Smooth muscle cell (in vitro differentiated cells): ENCODE data around the gene CSRP3. TPM values are rescaled to one million over a fixed set of nuclear protein-coding genes. Genes with fewer than 3 reads are reported as not detected.

Source experiments
- DNase-seq: peaks from one replicate; lab custom pipeline; 2025; ENCODE audit not compliant: unreplicated experiment; lab: John Stamatoyannopoulos, UW
- H2AFZ ChIP-seq: fragments of 200-600 bp; sonication (generic); 2 replicates; pipeline ENCODE4 v1.6.0; 2016; ENCODE audit warnings: antibody characterized with exemption, low read depth, mild to moderate bottlenecking
- H3F3A ChIP-seq: fragments of 200-600 bp; sonication (generic); 2 replicates; pipeline ENCODE4 v1.6.0; 2017; ENCODE audit warnings: antibody characterized with exemption, low read depth
- H3K27ac ChIP-seq: fragments of 200-600 bp; sonication (generic); 2 replicates; pipeline ENCODE4 v1.5.1; 2016; ENCODE audit warnings: low read depth, mild to moderate bottlenecking
- H3K27me3 ChIP-seq: fragments of 200-600 bp; sonication (generic); 2 replicates; pipeline ENCODE4 v1.6.1; 2016; ENCODE audit warnings: low read depth, mild to moderate bottlenecking
- H3K36me3 ChIP-seq: fragments of 200-600 bp; sonication (generic); 2 replicates; pipeline ENCODE4 v1.5.1; 2016; ENCODE audit warnings: low read depth
- H3K4me1 ChIP-seq: fragments of 200-600 bp; sonication (generic); 2 replicates; pipeline ENCODE4 v1.5.1; 2016; ENCODE audit warnings: low read depth
- H3K4me2 ChIP-seq: fragments of 200-600 bp; sonication (generic); 2 replicates; pipeline ENCODE4 v1.6.0; 2016; ENCODE audit warnings: mild to moderate bottlenecking
- H3K4me3 ChIP-seq: fragments of 200-600 bp; sonication (generic); 2 replicates; pipeline ENCODE4 v1.5.1; 2016; ENCODE audit warnings: mild to moderate bottlenecking
- H3K79me2 ChIP-seq: fragments of 200-600 bp; sonication (generic); 2 replicates; pipeline ENCODE4 v1.6.0; 2016; ENCODE audit warnings: low read depth, mild to moderate bottlenecking
- H3K9ac ChIP-seq: fragments of 200-600 bp; sonication (generic); 2 replicates; pipeline ENCODE4 v1.6.0; 2016; ENCODE audit warnings: low read depth
- H3K9me3 ChIP-seq: fragments of 200-600 bp; sonication (generic); replicated peaks from 2 replicates; pipeline ENCODE4 v1.5.1; 2016; ENCODE audit warnings: low read depth
- H4K20me1 ChIP-seq: fragments of 200-600 bp; sonication (generic); 2 replicates; pipeline ENCODE4 v1.6.0; 2016; ENCODE audit warnings: low read depth
- CTCF ChIP-seq: fragments of 200-600 bp; sonication (generic); IDR thresholded peaks from 2 replicates; pipeline ENCODE4 v1.5.1; 2017; ENCODE audit warnings: borderline replicate concordance, mild to moderate bottlenecking, antibody characterized with exemption; ENCODE audit not compliant: insufficient read depth, poor library complexity, severe bottlenecking
- WGBS: methylation state at CpG from one replicate; pipeline ENCODE4 v1.1.7; 2016; ENCODE audit warnings: low lambda C conversion rate; 5-methylcytosine and 5-hydroxymethylcytosine counted together
- polyA plus RNA-seq: library from polyadenylated mRNA; unstranded; fragments of >200 nt; fragmentation: Nextera tagmentation; extraction: Ambion mirVana; gene quantifications from 2 replicates; pipeline ENCODE4 v1.2.1, GENCODE V29; 2016
- total RNA-seq: library from RNA; depleted of rRNA; stranded (reverse); fragments of >200 nt; gene quantifications from 2 replicates; pipeline ENCODE4 v1.2.3, GENCODE V29; 2014

CSRP3 gene
- total and polyA plus RNA-seq, 2 experiments from 2014 or later: not detected

GRCh38 chr11:19185036-19185435 is 16.7 kb downstream of the CSRP3 start:
- Histone ChIP-seq H3K27ac (no peak overlapping the region), H3K79me2 (no peaks in the 10 kb centered on the region), H3F3A (no peaks in the 10 kb centered on the region), H3K9ac (no peak overlapping the region), H3K4me3 (no peak overlapping the region), H4K20me1 (no peaks in the 10 kb centered on the region), H3K9me3 (no peaks in the 10 kb centered on the region), H3K36me3 (no peaks in the 10 kb centered on the region), H3K4me1 (peaks cover 4% of the 10 kb centered on the region), H3K4me2 (no peak overlapping the region), H2AFZ (no peak overlapping the region), H3K27me3 (no peaks in the 10 kb centered on the region)
- no peak for TF ChIP-seq CTCF
- DNase-seq: no peak
- 77% methylated on average over 2 of the region's 2 CpGs for WGBS

GRCh38 chr11:19183646-19184045 is 18.1 kb downstream of the CSRP3 start:
- WGBS: 97% methylated on average over 7 of the region's 7 CpGs
- no peak overlapping the region for H3K9ac ChIP-seq
- no peaks in the 10 kb centered on the region for H3K79me2 ChIP-seq
- H2AFZ ChIP-seq: no peak overlapping the region
- no peak overlapping the region for H3K4me2 ChIP-seq
- H3K27me3 ChIP-seq: no peaks in the 10 kb centered on the region
- peaks cover 4% of the 10 kb centered on the region for H3K4me1 ChIP-seq
- no peak for DNase-seq
- H3K9me3 ChIP-seq: no peaks in the 10 kb centered on the region
- no peak for TF ChIP-seq CTCF
- no peak overlapping the region for H3K27ac ChIP-seq
- H3K36me3 ChIP-seq: no peaks in the 10 kb centered on the region
- no peaks in the 10 kb centered on the region for H3F3A ChIP-seq
- no peaks in the 10 kb centered on the region for H4K20me1 ChIP-seq
- H3K4me3 ChIP-seq: no peak overlapping the region

- H4K20me1 ChIP-seq: no peaks in the 10 kb centered on the region
- H3F3A ChIP-seq: no peaks in the 10 kb centered on the region
- no peak for DNase-seq
- H3K9ac ChIP-seq: no peak overlapping the region
- 93% methylated on average over 5 of the region's 5 CpGs for WGBS
- no peaks in the 10 kb centered on the region for H3K9me3 ChIP-seq
- no peak overlapping the region for H2AFZ ChIP-seq
- no peaks in the 10 kb centered on the region for H3K36me3 ChIP-seq
- TF ChIP-seq CTCF: no peak
- no peaks in the 10 kb centered on the region for H3K4me1 ChIP-seq
- no peak overlapping the region for H3K27ac ChIP-seq
- H3K27me3 ChIP-seq: no peaks in the 10 kb centered on the region
- no peak overlapping the region for H3K4me2 ChIP-seq
- H3K4me3 ChIP-seq: no peak overlapping the region
- H3K79me2 ChIP-seq: no peaks in the 10 kb centered on the region
Observed at GRCh38 chr11:19181531-19182261, 20.1 kb downstream of the CSRP3 start.

GRCh38 chr11:19176629-19177186 is 25.1 kb downstream of the CSRP3 start:
- 69% methylated on average over 2 of the region's 2 CpGs for WGBS
- TF ChIP-seq CTCF: no peak
- no peaks in the 10 kb centered on the region for H3K36me3 ChIP-seq

More at GRCh38 chr11:19176629-19177186, 25.1 kb downstream of the CSRP3 start:
- Histone ChIP-seq H3K4me3 (no peak overlapping the region), H3K27me3 (no peaks in the 10 kb centered on the region), H3F3A (no peaks in the 10 kb centered on the region), H3K27ac (no peak overlapping the region), H2AFZ (no peak overlapping the region), H3K4me1 (no peaks in the 10 kb centered on the region), H4K20me1 (no peaks in the 10 kb centered on the region), H3K9ac (no peak overlapping the region), H3K9me3 (no peaks in the 10 kb centered on the region), H3K4me2 (no peak overlapping the region), H3K79me2 (no peaks in the 10 kb centered on the region)
- DNase-seq: no peak
